Vagina (tissue), 2 donors: Measurements from ENCODE around the gene MBNL2. TPM values are rescaled to one million over a fixed set of nuclear protein-coding genes. Genes with fewer than 3 reads are reported as not detected.

Source experiments
- DNase-seq, 2 donors: peaks; one replicate each; pipeline ENCODE4 v3.0.0-alpha.2; 2017; ENCODE audit errors: extremely low spot score in 2 of 2
- H3K27ac ChIP-seq: fragments of 200-600 bp; sonication (generic); one replicate; pipeline ENCODE4 v1.5.1; 2019
- H3K27me3 ChIP-seq: fragments of 200-600 bp; sonication (generic); one replicate; pipeline ENCODE4 v1.5.1; 2019
- H3K36me3 ChIP-seq, 2 donors: fragments of 200-600 bp; sonication (generic); one replicate each; pipeline ENCODE4 v1.5.1; 2017 to 2019
- H3K4me1 ChIP-seq: fragments of 200-600 bp; sonication (generic); one replicate; pipeline ENCODE4 v1.5.1; 2019
- H3K4me3 ChIP-seq, 2 donors: fragments of 200-600 bp; sonication (generic); 1 replicate in 1 of 2; 2 replicates in 1 of 2; pipeline ENCODE4 v1.5.1; 2016 to 2019
- H3K9me3 ChIP-seq: fragments of 200-600 bp; sonication (generic); one replicate; pipeline ENCODE4 v1.5.1; 2019
- CTCF ChIP-seq, 3 experiments: fragments of 450-650 bp in 2 of 3; fragments of 200-600 bp in 1 of 3; sonication (generic) in 1 of 3; IDR thresholded peaks; one replicate each; pipeline ENCODE4 v1.5.1; 2017 to 2019; ENCODE audit warnings: antibody characterized with exemption in 3 of 3, mild to moderate bottlenecking in 2 of 3, moderate library complexity in 2 of 3
- POLR2A ChIP-seq, 2 donors: fragments of 450-650 bp; IDR thresholded peaks; one replicate each; pipeline ENCODE4 v1.6.1; 2017; ENCODE audit warnings: antibody characterized with exemption in 2 of 2, mild to moderate bottlenecking in 2 of 2, moderate library complexity in 2 of 2
- POLR2AphosphoS5 ChIP-seq, 2 donors: sonication (generic); formaldehyde crosslinking; IDR thresholded peaks; one replicate each; pipeline ENCODE4 v1.9.0; 2017; ENCODE audit warnings: antibody characterized with exemption in 2 of 2, mild to moderate bottlenecking in 2 of 2, low read depth in 1 of 2; ENCODE audit not compliant: insufficient read depth in 1 of 2
- intact Hi-C: fragments of 100-400 bp; cut with DNase I; formaldehyde crosslinking; loops from one replicate; pipeline ENCODE4 v1.15.1; 2023
- total RNA-seq: library from RNA; depleted of rRNA; stranded (reverse); fragments of >200 nt; gene quantifications from one replicate; pipeline ENCODE4 v1.2.3, GENCODE V29; 2016

MBNL2 gene
- total RNA-seq, 1 donor from 2014 or later: 63.1 TPM

- Histone ChIP-seq H3K36me3 (peaks cover 0 to 20% of the 10 kb centered on the region in 2 donors), H3K27me3 (no peaks in the 10 kb centered on the region), H3K27ac (no peak overlapping the region), H3K4me3 (no peak overlapping the region), H3K4me1 (peaks cover 52% of the 10 kb centered on the region), H3K9me3 (no peaks in the 10 kb centered on the region)
- intact Hi-C loops: loop anchor here (10.0 kb wide), 1 partner anchor 118 kb away; the partner anchor contains the start of gene MBNL2
- DNase-seq: no peak
- TF ChIP-seq POLR2AphosphoS5 (IDR thresholded peaks at IDR 0.05; ENCODE audit: insufficient read depth in 1 of 2, low read depth in 1 of 2): no peak
- no peak for TF ChIP-seq CTCF (IDR thresholded peaks at IDR 0.05)
- no peak for TF ChIP-seq POLR2A (IDR thresholded peaks at IDR 0.05)
These were observed 120.8 kb downstream of the MBNL2 start for GRCh38 chr13:97342936-97343335.

- peaks cover 51% of the 10 kb centered on the region for H3K4me1 ChIP-seq
These were observed 122.4 kb downstream of the MBNL2 start for GRCh38 chr13:97344265-97345175.

GRCh38 chr13:97346097-97346496 is 124.0 kb downstream of the MBNL2 start:
- Histone ChIP-seq H3K4me1 (peaks cover 36% of the 10 kb centered on the region), H3K27me3 (no peaks in the 10 kb centered on the region), H3K9me3 (no peaks in the 10 kb centered on the region), H3K36me3 (peaks cover 0 to 37% of the 10 kb centered on the region in 2 donors), H3K4me3 (no peak overlapping the region), H3K27ac (no peak overlapping the region)
- intact Hi-C loops: loop anchor here (10.0 kb wide), 1 partner anchor 121 kb away; the partner anchor contains the start of gene MBNL2
- no peak for DNase-seq
- no peak for TF ChIP-seq POLR2AphosphoS5 (IDR thresholded peaks at IDR 0.05; ENCODE audit: insufficient read depth in 1 of 2, low read depth in 1 of 2)
- no peak for TF ChIP-seq POLR2A (IDR thresholded peaks at IDR 0.05)
- no peak for TF ChIP-seq CTCF (IDR thresholded peaks at IDR 0.05)

More at GRCh38 chr13:97344265-97345175, 122.4 kb downstream of the MBNL2 start:
- H3K4me3 ChIP-seq: no peak overlapping the region
- peak; percentile 37 to 65 (median 61) for TF ChIP-seq CTCF (IDR thresholded peaks at IDR 0.05)
- TF ChIP-seq POLR2AphosphoS5 (IDR thresholded peaks at IDR 0.05; ENCODE audit: insufficient read depth in 1 of 2, low read depth in 1 of 2): peak in 1 of 2 donors; percentile 39
- no peak for TF ChIP-seq POLR2A (IDR thresholded peaks at IDR 0.05)
- no peaks in the 10 kb centered on the region for H3K27me3 ChIP-seq
- peaks cover 0 to 27% of the 10 kb centered on the region in 2 donors for H3K36me3 ChIP-seq
- intact Hi-C loops: loop anchor here (10.0 kb wide), 1 partner anchor 120 kb away; the partner anchor contains the start of gene MBNL2
- DNase-seq: no peak
- no peaks in the 10 kb centered on the region for H3K9me3 ChIP-seq
- peak overlapping the region; percentile 25 for H3K27ac ChIP-seq

- no peak for DNase-seq
- TF ChIP-seq CTCF (IDR thresholded peaks at IDR 0.05) (no peak), POLR2A (IDR thresholded peaks at IDR 0.05) (no peak), POLR2AphosphoS5 (IDR thresholded peaks at IDR 0.05; ENCODE audit: insufficient read depth in 1 of 2, low read depth in 1 of 2) (no peak)
- Histone ChIP-seq H3K27me3 (no peaks in the 10 kb centered on the region), H3K36me3 (peaks cover 0 to 43% of the 10 kb centered on the region in 2 donors), H3K27ac (no peak overlapping the region), H3K9me3 (no peaks in the 10 kb centered on the region), H3K4me1 (peaks cover 29% of the 10 kb centered on the region), H3K4me3 (no peak overlapping the region)
- intact Hi-C loops: loop anchor here (10.0 kb wide), 1 partner anchor 122 kb away; the partner anchor contains the start of gene MBNL2
These were observed 124.6 kb downstream of the MBNL2 start for GRCh38 chr13:97346561-97347254.
